Adipocyte (in vitro differentiated cells): ENCODE results near the gene TRPM2.

ENCODE experiments used
- DNase-seq: peaks from one replicate; pipeline ENCODE4 v3.0.0-alpha.2; 2015; ENCODE audit warnings: low read depth
- H3K27me3 ChIP-seq: replicated peaks from 2 replicates; pipeline ENCODE4 v1.7.0; 2013; ENCODE audit warnings: mild to moderate bottlenecking, low read length, moderate library complexity; ENCODE audit not compliant: control insufficient read depth, insufficient read depth
- H3K36me3 ChIP-seq: 2 replicates; pipeline ENCODE4 v1.7.0; 2013; ENCODE audit warnings: low read length, mild to moderate bottlenecking, moderate library complexity; ENCODE audit not compliant: control insufficient read depth, insufficient read depth, severe bottlenecking
- H3K4me1 ChIP-seq: 2 replicates; pipeline ENCODE4 v1.7.0; 2013; ENCODE audit warnings: mild to moderate bottlenecking, low read length, moderate library complexity; ENCODE audit not compliant: control insufficient read depth, insufficient read depth
- H3K4me3 ChIP-seq: 2 replicates; pipeline ENCODE4 v1.7.0; 2013; ENCODE audit warnings: mild to moderate bottlenecking, low read length, moderate library complexity
- H3K9ac ChIP-seq: 2 replicates; pipeline ENCODE4 v1.7.0; 2013; ENCODE audit warnings: mild to moderate bottlenecking, low read length, moderate library complexity
- H3K9me3 ChIP-seq: 2 replicates; pipeline ENCODE4 v1.7.0; 2013; ENCODE audit warnings: mild to moderate bottlenecking, low read length, moderate library complexity; ENCODE audit not compliant: control insufficient read depth

Gene TRPM2

DNA sequence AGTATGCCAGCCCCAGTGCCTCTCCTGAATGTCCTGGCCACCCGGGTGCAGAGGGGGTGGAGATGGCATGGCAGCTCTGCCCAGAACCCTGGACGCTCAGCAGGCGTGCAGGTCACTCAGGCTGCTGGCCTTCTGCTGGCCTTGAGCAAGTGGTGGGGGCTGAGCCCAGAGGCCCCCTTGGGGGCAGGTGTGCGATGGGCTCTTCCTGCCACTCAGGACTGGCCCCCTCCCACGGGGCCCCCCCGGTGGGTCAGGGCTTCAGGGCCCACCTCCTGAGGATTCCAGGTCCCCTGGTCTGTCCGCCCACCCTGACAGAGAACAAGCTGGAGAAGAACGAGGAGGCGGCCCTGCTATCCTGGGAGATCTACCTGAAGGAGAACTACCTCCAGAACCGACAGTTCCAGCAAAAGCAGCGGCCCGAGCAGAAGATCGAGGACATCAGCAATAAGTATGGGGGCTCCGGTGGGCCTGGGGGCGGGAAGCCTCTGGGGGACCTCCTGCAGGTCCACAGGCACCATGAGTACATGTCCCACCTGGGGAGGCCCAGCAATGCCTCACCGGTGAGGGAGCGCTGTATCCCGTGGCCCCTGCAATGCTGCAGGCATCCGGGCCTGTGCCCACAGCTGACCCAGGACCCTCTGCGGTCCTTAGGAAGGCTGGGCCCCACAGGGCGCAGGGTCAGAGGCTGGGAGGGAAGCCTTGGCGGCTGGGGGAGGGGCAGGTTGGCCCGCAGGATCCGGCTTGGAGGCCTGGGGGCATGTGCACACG is 64.9 kb downstream of the TRPM2 start:
- Histone ChIP-seq H3K9ac (no peak overlapping the region), H3K36me3 (no peaks in the 10 kb centered on the region), H3K9me3 (no peaks in the 10 kb centered on the region), H3K4me3 (no peak overlapping the region), H3K27me3 (peaks cover 21% of the 10 kb centered on the region), H3K4me1 (no peaks in the 10 kb centered on the region)
- DNase-seq = no peak

DNA sequence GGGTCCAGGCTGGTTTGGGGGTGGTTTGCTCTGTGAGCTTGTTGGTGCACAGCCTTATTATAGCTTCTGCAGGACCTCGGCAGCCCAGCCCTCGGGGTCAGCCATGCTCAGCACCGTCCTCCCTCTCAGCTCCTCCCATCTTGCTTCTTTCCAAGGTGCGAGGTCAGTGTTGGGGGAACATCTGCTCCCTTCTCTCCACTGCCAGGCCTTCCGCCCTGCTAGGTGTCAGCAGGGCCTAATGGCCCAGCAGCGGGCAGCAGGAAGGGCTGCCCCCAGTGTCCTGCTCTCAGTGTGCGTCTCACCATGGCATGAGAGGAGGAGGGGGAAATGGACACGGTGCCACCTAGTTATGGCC is 65.4 kb downstream of the TRPM2 start:
- Histone ChIP-seq H3K9me3 (no peaks in the 10 kb centered on the region), H3K4me3 (no peak overlapping the region), H3K36me3 (no peaks in the 10 kb centered on the region), H3K4me1 (no peaks in the 10 kb centered on the region), H3K27me3 (peaks cover 21% of the 10 kb centered on the region), H3K9ac (no peak overlapping the region)
- DNase-seq = no peak

DNA sequence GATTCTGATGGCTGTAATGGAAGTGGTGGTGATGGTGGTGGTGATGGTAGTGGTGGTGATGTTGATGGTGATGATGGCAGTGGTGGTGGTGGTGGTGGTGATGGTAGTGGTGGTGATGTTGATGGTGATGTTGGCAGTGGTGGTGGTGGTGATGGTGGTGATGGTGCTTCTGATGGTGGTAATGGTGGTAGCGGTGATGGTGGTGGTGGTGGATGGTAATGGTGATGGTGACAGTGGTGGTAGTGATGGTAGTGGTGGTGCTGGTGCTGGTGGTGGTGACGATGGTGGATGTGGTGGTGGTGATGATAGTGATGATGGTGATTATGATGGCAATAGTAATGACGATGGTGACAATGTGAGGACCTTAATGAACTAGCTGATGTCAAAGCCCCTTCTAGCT is 66.3 kb downstream of the TRPM2 start:
- no peak overlapping the region for H3K4me3 ChIP-seq
- no peaks in the 10 kb centered on the region for H3K36me3 ChIP-seq
- no peak for DNase-seq
- peaks cover 24% of the 10 kb centered on the region for H3K27me3 ChIP-seq
- no peak overlapping the region for H3K9ac ChIP-seq
- no peaks in the 10 kb centered on the region for H3K9me3 ChIP-seq
- H3K4me1 ChIP-seq = no peaks in the 10 kb centered on the region

DNA sequence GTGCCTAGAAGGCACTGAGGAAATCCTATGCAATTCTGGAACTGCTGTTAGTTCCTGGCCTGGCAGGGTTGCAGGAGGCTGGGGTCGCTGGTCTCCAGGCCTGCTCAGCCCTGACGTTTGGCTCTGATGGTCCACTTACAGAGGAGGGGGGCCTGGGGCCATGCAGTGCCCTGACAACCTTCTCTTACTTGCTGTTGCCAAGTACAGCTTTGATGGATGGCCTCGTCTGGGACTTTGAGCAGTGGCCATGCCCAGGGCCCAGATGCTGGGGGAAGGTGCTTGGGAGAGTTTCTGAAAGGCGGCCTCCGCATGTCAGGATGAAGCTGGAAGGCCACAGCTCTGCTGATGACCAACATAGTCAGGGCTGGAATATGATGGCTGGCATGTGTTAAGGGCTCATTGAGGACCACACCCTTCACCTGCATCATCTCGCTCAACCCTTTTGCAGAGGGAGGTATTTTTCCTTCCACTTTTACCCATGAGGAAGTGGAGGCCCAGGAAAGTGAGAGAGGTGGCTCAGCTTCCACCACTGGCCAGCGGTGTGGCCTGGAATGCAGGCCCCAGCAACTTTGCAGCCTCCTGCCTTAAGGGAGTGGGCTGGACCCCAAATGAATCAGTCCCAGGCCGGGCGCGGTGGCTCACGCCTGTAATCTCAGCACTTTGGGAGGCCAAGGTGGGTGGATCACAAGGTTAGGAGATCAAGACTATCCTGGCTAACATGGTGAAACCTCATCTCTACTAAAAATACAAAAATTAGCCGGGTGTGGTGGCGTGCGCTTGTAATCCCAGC is 67.2 kb downstream of the TRPM2 start:
- Histone ChIP-seq H3K9ac (no peak overlapping the region), H3K4me3 (no peak overlapping the region), H3K27me3 (peaks cover 16% of the 10 kb centered on the region), H3K36me3 (no peaks in the 10 kb centered on the region), H3K9me3 (no peaks in the 10 kb centered on the region), H3K4me1 (no peaks in the 10 kb centered on the region)
- DNase-seq = no peak

DNA sequence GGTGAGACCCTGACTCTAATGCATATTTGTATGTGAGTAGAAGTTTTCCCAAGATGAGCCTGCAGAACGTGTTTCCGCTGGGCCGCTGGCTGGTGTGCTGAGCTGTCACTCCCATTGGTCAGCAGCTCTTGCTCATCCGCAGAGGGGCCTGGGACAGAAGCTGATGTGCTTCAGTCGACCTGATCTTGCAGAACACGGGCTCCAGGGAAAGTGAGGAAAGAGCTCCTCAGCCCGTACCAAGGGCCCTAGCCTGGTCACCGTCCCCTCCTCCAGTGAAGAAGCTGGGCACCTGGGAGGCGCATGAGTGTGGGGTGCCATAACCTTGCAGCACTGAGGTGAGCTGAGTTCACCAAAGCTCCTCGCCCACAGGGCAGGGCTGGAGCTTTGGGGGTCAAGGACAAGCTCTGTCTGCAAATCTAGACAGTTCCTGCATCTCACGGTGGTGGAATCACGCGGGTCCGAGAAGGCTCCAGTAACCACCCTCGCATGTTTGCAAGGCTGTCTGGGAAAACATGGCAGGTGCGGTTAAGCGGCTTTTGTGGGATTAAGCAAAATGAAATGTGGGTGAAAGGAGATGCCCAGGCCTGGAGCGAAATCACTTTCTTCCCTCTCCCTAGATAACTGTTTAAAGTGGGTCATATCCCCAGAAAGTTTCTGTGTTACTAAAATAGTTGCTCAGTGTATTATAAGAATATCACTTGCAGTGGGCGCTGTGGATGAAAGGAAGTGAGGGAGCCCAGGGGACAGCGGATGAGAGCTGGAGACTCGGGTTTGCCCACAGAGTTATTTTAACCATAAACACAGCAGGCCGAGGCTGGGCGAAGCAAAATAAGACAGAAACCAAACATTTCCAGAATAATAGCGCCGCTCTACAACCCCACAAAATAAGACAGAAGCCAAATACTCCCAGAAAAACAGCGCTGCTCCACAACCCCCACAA is 68.8 kb downstream of the TRPM2 start:
- no peak for DNase-seq
- Histone ChIP-seq H3K36me3 (no peaks in the 10 kb centered on the region), H3K27me3 (peaks cover 7% of the 10 kb centered on the region), H3K4me3 (no peak overlapping the region), H3K9ac (no peak overlapping the region), H3K4me1 (no peaks in the 10 kb centered on the region), H3K9me3 (no peaks in the 10 kb centered on the region)

DNA sequence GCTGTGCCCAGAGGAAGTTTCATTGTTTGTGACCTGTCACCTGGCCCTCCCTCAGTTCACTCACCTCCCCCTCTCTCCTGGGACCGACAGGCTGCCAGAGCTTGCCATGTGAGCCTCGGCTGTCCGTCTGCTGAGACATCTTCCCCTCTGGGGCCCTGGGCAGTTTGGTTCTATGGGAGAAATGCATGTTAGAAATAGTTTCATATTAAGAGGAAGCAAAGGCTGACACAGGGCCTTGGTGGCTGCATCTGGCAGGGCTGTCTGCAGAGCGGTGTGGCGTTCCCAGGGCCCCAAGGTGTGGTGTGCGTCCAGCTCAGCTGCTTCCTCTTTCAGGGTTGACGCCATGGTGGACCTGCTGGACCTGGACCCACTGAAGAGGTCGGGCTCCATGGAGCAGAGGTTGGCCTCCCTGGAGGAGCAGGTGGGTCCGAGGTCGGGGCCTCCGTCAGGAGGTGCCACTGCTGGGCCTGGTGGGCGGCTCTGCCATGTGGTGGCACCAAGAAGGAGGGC is 69.9 kb downstream of the TRPM2 start:
- DNase-seq = no peak
- Histone ChIP-seq H3K9me3 (no peaks in the 10 kb centered on the region), H3K9ac (no peak overlapping the region), H3K4me1 (no peaks in the 10 kb centered on the region), H3K4me3 (no peak overlapping the region), H3K36me3 (no peaks in the 10 kb centered on the region), H3K27me3 (peaks cover 7% of the 10 kb centered on the region)

DNA sequence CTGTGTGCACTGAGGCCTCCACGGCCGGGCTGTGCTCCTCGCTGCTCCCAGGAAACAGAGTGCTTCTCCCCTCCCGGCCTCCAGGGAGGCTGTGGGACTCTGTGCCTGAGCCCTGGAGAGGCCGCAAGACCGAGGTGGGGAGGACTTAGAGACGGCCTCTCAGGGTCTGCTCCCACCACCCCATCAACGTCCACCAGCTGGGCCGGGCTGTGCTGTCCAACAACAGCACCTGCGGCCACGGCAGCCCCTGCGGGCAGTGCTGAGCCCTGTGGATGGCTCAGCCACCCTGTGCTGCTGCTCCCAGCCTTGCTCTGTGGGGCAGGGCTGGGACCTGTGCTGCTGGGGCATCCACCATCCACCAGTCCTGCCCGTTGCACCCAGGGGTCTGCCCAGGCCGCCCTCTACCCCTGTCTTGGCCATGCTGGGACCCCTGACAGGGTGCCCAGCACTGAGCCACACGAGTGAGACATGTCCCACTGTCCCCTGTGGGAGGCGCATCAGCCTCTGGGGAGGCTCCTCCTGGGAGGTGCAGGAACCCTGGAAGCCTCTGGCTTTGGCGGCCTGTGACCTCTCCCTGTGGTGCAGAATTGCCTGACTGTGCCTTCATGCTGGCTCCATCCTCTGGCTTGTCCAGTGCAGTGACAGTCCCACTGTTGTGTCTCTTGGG is 70.7 kb downstream of the TRPM2 start:
- Histone ChIP-seq H3K9me3 (no peaks in the 10 kb centered on the region), H3K4me3 (no peak overlapping the region), H3K4me1 (no peaks in the 10 kb centered on the region), H3K36me3 (no peaks in the 10 kb centered on the region), H3K27me3 (peaks cover 7% of the 10 kb centered on the region), H3K9ac (no peak overlapping the region)
- DNase-seq = no peak

DNA sequence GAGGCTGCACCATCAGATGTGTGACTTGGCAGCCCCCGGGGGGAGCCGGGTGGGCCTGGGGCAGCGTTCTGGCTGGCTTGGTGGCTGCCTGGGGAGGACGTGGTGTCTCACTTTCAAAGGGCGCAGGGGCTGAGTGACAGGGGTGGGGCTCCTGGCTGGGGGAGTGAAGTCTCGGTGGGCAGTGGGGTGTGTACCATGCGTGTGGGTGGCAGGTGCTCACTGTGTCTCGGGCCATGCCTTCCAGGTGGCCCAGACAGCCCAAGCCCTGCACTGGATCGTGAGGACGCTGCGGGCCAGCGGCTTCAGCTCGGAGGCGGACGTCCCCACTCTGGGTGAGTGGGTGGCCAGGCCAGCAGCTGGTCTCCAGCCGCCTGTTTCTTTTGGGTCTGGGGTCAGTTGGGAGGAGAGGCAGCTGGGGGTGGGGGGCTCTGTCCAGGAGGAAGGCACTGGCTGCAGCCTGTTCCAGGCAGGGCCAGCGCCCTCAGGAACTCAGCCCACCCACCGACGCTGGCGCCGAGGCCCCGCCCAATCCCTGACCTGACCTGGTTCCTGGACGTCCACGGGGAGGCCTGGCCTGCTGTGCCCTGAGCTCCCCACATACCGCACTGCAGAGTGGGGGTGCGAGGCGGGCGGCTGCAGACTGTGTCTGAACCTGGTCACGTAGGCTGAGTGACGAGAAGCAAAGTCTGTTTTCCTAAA is 71.3 kb downstream of the TRPM2 start:
- Histone ChIP-seq H3K9ac (no peak overlapping the region), H3K27me3 (peaks cover 7% of the 10 kb centered on the region), H3K4me1 (no peaks in the 10 kb centered on the region), H3K9me3 (peaks cover 2% of the 10 kb centered on the region), H3K4me3 (no peak overlapping the region), H3K36me3 (no peaks in the 10 kb centered on the region)
- no peak for DNase-seq

DNA sequence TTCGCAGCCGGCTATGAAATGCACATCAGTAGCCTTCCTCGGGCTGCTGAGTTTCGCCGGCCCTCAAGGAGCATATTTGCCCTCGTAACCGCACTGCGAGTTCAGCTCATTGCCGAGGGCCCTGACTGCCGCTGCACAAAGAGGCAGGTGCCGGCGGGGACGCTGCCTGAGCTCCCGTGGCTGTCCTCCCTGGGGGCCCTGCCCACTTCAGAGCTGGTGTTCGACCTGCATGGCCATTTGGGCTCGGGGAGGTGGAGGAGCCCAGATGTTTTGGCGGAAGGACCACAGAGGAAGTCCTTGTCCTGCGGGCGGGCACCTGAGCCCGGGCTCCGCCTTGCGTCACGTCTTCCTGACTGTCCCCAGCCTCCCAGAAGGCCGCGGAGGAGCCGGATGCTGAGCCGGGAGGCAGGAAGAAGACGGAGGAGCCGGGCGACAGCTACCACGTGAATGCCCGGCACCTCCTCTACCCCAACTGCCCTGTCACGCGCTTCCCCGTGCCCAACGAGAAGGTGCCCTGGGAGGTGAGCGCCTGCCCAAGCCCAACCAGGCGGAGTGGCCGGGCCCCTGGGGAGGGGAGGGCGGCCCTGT is 72.0 kb downstream of the TRPM2 start:
- Histone ChIP-seq H3K9me3 (peaks cover 7% of the 10 kb centered on the region), H3K4me1 (no peaks in the 10 kb centered on the region), H3K27me3 (peaks cover 7% of the 10 kb centered on the region), H3K36me3 (no peaks in the 10 kb centered on the region), H3K9ac (no peak overlapping the region), H3K4me3 (no peak overlapping the region)
- DNase-seq = no peak
